Cardiac muscle cell (in vitro differentiated cells and primary cell): ENCODE data around the gene PALM3. TPM values are rescaled to one million over a fixed set of nuclear protein-coding genes. Genes with fewer than 3 reads are reported as not detected.

Source experiments
- DNase-seq, 2 donors: peaks; one replicate each; pipeline versions ENCODE4 v3.0.0 to v3.0.0-alpha.2; 2010 to 2017; ENCODE audit warnings: low read depth in 1 of 2, low spot score in 1 of 2
- H3K27ac ChIP-seq: fragments of 200-600 bp; sonication (generic); 2 replicates; pipeline ENCODE4 v1.5.1; 2016
- H3K27me3 ChIP-seq: fragments of 200-600 bp; sonication (generic); 2 replicates; pipeline ENCODE4 v1.6.0; 2016; ENCODE audit warnings: control low read depth
- H3K36me3 ChIP-seq: fragments of 200-600 bp; sonication (generic); 2 replicates; pipeline ENCODE4 v1.5.1; 2016; ENCODE audit warnings: control low read depth
- H3K4me1 ChIP-seq: fragments of 200-600 bp; sonication (generic); 2 replicates; pipeline ENCODE4 v1.8.1; 2017; ENCODE audit warnings: low read depth, mild to moderate bottlenecking, mixed run types
- H3K4me3 ChIP-seq: fragments of 200-600 bp; sonication (generic); 2 replicates; pipeline ENCODE4 v1.5.1; 2016; ENCODE audit warnings: mild to moderate bottlenecking
- H3K9me3 ChIP-seq: fragments of 200-600 bp; sonication (generic); 2 replicates; pipeline ENCODE4 v1.5.1; 2017; ENCODE audit warnings: low read depth, mild to moderate bottlenecking, control low read depth
- polyA plus RNA-seq: library from polyadenylated mRNA; unstranded; fragments of >200 nt; fragmentation: Nextera tagmentation; extraction: Ambion mirVana; gene quantifications from 2 replicates; pipeline ENCODE4 v1.2.1, GENCODE V29; 2016
- total RNA-seq: library from RNA; depleted of rRNA; stranded (reverse); fragments of >200 nt; gene quantifications from 2 replicates; pipeline ENCODE4 v1.2.3, GENCODE V29; 2016
- TF ChIP-seq, protein P1 (sequence below): IDR thresholded peaks from 2 replicates; pipeline ENCODE4 v1.5.1; 2012; ENCODE audit warnings: low read depth, mild to moderate bottlenecking, low read length

The PALM3 gene
- total and polyA plus RNA-seq, 2 experiments from 2014 or later: 0.10 to 0.30 TPM

DNA sequence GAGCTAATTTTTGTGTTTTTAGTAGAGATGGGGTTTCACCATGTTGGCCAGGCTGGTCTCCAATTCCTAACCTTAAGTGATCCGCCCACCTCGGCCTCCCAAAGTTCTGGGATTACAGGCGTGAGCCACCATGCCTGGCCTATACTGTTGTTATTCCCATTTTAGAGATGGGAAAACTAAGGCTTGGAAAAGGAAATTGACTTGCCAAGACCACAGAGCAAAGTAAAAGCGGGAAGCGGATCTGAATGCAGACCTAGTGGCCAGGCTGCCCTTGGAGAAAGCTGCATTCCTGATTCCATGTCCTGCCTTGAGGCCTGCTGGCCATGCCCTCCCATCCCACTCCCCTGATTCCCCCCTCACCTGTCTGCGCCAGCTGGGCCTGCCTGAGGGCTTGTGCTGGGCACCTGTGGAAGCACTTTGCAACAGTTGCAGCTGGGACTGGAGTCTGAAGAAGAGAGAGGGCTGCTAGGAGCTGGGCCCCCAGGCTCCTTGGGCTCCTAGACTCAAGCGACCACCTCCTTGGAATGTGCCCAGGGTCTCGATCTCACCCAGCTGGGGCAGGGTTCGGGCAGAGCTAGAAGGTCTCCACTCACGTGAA lies 5.7 kb downstream of the PALM3 start:
- H3K4me3 ChIP-seq: no peak overlapping the region
- no peaks in the 10 kb centered on the region for H3K36me3 ChIP-seq
- H3K27ac ChIP-seq: no peak overlapping the region
- TF ChIP-seq, protein P1, sequence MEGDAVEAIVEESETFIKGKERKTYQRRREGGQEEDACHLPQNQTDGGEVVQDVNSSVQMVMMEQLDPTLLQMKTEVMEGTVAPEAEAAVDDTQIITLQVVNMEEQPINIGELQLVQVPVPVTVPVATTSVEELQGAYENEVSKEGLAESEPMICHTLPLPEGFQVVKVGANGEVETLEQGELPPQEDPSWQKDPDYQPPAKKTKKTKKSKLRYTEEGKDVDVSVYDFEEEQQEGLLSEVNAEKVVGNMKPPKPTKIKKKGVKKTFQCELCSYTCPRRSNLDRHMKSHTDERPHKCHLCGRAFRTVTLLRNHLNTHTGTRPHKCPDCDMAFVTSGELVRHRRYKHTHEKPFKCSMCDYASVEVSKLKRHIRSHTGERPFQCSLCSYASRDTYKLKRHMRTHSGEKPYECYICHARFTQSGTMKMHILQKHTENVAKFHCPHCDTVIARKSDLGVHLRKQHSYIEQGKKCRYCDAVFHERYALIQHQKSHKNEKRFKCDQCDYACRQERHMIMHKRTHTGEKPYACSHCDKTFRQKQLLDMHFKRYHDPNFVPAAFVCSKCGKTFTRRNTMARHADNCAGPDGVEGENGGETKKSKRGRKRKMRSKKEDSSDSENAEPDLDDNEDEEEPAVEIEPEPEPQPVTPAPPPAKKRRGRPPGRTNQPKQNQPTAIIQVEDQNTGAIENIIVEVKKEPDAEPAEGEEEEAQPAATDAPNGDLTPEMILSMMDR: no peak
- H3K4me1 ChIP-seq: peaks cover 4% of the 10 kb centered on the region
- peaks cover 23% of the 10 kb centered on the region for H3K27me3 ChIP-seq
- DNase-seq: no peak
- H3K9me3 ChIP-seq: no peaks in the 10 kb centered on the region

DNA sequence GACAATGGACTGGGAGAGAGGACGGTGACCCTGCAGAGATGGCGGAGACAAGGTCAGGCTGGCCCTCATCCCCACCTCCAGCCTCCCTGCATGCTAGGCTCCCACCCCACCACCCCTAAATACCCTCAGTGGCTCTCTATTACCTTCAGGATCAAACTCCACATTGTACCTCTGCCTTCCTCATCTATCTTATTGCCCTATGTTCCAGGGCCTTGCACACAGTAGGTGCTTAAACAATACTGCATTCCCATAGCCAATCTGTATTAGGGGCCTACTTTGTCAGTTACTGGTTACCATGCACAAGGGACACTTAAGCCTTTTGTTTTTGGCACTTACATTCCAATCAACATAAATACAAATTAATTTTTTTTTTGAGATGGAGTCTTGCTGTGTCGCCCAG lies 6.5 kb downstream of the PALM3 start:
- TF ChIP-seq, protein P1: no peak

DNA sequence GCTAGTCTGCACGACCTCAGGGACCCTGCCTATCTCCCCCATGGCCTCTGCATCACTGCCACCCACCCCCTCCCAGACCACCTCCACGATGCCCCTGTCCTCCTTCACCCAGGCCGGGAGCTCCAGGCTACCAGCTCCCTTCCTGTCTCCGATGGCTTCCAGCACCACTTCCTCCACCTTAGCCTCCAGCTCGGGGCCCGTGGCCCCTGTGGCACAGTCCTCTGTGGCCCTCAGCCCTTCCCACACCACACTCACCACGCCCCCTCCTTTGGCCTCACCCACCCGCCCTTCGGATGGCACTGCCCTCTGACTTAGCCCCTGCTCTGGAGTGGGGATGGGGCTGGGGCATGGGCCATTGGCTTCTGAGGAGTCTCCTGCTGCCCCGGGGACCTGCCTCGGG lies 7.2 kb downstream of the PALM3 start:
- Histone ChIP-seq H3K4me1 (peaks cover 4% of the 10 kb centered on the region), H3K27me3 (peaks cover 21% of the 10 kb centered on the region)
- no peak for DNase-seq

More for the DNA sequence above, 6.5 kb downstream of the PALM3 start:
- Histone ChIP-seq H3K27me3 (peaks cover 23% of the 10 kb centered on the region), H3K27ac (no peak overlapping the region), H3K4me1 (peaks cover 4% of the 10 kb centered on the region), H3K9me3 (no peaks in the 10 kb centered on the region), H3K4me3 (no peak overlapping the region), H3K36me3 (no peaks in the 10 kb centered on the region)
- DNase-seq: no peak

DNA sequence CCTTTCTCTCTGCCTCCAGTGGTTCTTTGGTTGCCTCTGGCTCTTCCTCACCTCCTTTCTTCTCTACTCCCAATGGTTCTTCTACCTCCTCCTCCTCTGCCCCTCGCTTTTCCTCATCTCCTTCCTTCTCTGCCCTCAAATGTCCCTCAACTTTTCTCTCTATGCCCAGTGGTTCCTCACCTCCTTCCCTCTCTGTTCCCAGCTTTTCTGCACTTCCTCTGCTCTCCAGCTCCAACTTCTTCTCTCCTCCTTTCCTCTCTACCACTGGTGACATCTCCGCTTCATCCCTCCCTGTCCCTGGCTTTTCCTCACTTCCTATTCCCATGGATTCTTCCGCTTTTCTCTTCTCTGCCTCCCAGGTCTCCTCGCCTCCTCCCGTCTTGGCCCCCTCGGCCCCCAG lies 7.8 kb downstream of the PALM3 start:
- TF ChIP-seq, protein P1: no peak
- H3K9me3 ChIP-seq: no peaks in the 10 kb centered on the region
- no peak overlapping the region for H3K4me3 ChIP-seq
- H3K4me1 ChIP-seq: peaks cover 4% of the 10 kb centered on the region
- H3K27me3 ChIP-seq: peaks cover 15% of the 10 kb centered on the region
- no peak for DNase-seq
- H3K27ac ChIP-seq: no peak overlapping the region
- H3K36me3 ChIP-seq: no peaks in the 10 kb centered on the region

More for the DNA sequence above, 7.2 kb downstream of the PALM3 start:
- Histone ChIP-seq H3K27ac (no peak overlapping the region), H3K9me3 (no peaks in the 10 kb centered on the region), H3K4me3 (no peak overlapping the region), H3K36me3 (no peaks in the 10 kb centered on the region)
- TF ChIP-seq, protein P1: no peak

DNA sequence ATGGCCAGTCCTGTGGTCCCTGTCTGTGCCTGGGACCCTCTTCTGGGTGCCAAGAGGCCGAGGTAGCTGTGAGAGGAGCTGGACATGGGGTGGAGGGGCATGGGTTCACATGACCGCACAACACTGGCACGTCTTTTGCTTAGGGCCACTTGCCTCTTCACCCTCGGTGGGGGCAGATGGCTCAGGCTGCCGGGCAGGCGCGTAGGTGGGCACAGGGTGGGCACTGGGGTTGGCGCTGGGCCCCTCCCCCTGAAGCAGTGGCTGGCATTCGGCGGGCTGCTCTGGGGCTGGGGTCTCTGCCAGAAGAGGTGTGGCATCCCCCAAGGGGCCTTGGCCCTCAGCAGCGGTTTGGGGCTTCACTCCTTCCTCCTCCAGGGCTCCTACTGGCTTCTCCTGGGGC lies 8.4 kb downstream of the PALM3 start:
- Histone ChIP-seq H3K4me1 (peaks cover 4% of the 10 kb centered on the region), H3K4me3 (no peak overlapping the region), H3K27ac (no peak overlapping the region), H3K27me3 (peaks cover 9% of the 10 kb centered on the region), H3K9me3 (no peaks in the 10 kb centered on the region), H3K36me3 (no peaks in the 10 kb centered on the region)
- TF ChIP-seq, protein P1: no peak
- DNase-seq: no peak

DNA sequence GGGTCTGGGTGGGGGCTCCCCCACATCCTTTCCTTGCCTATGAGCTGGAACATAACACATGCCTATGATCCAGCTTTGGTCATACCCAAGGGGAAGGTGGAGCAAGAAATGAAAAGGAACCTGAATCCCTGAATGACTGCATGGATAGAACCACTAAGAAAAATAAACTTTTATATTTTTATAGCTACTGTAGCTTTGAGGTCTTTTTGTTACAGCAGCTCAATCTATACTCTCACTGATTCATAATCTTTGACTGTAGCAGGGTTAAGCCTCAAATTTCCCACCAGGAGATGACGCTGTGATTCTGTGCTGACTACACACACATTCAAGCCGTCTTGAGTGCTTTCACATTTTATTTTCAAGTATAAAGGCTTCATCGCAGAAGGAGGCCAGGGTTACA lies 8.8 kb downstream of the PALM3 start:
- Histone ChIP-seq H3K27me3 (peaks cover 4% of the 10 kb centered on the region), H3K36me3 (no peaks in the 10 kb centered on the region), H3K9me3 (no peaks in the 10 kb centered on the region), H3K27ac (no peak overlapping the region), H3K4me1 (peaks cover 4% of the 10 kb centered on the region), H3K4me3 (no peak overlapping the region)
- DNase-seq: no peak
- TF ChIP-seq, protein P1: no peak
